GM23248 (cell line): ENCODE data around the gene KCNJ10. TPM values are rescaled to one million over a fixed set of nuclear protein-coding genes. Genes with fewer than 3 reads are reported as not detected.

ENCODE experiments used
- DNase-seq: peaks from one replicate; pipeline ENCODE4 v3.0.0-alpha.2; 2015
- H2AFZ ChIP-seq: fragments of 200-600 bp; sonication (generic); 2 replicates; pipeline ENCODE4 v1.6.1; 2016; ENCODE audit warnings: antibody characterized with exemption
- H3F3A ChIP-seq: fragments of 200-600 bp; sonication (generic); 2 replicates; pipeline ENCODE4 v1.6.1; 2016; ENCODE audit warnings: mild to moderate bottlenecking, antibody characterized with exemption, mixed run types; ENCODE audit not compliant: insufficient read depth
- H3K27ac ChIP-seq: fragments of 200-600 bp; sonication (generic); 2 replicates; pipeline ENCODE4 v1.5.1; 2016; ENCODE audit warnings: mild to moderate bottlenecking
- H3K27me3 ChIP-seq: fragments of 200-600 bp; sonication (generic); replicated peaks from 2 replicates; pipeline ENCODE4 v1.6.1; 2016; ENCODE audit warnings: mild to moderate bottlenecking; ENCODE audit not compliant: insufficient read depth
- H3K36me3 ChIP-seq: fragments of 200-600 bp; sonication (generic); 2 replicates; pipeline ENCODE4 v1.6.1; 2016; ENCODE audit warnings: low read depth, mild to moderate bottlenecking
- H3K4me1 ChIP-seq: fragments of 200-600 bp; sonication (generic); 2 replicates; pipeline ENCODE4 v1.6.1; 2016; ENCODE audit warnings: mild to moderate bottlenecking; ENCODE audit not compliant: insufficient read depth
- H3K4me2 ChIP-seq: fragments of 200-600 bp; sonication (generic); one replicate; pipeline ENCODE4 v1.6.1; 2016; ENCODE audit warnings: mild to moderate bottlenecking; ENCODE audit not compliant: unreplicated experiment
- H3K4me3 ChIP-seq: fragments of 200-600 bp; sonication (generic); 2 replicates; pipeline ENCODE4 v1.5.1; 2016; ENCODE audit warnings: mild to moderate bottlenecking
- H3K79me2 ChIP-seq: fragments of 200-600 bp; sonication (generic); 2 replicates; pipeline ENCODE4 v1.6.1; 2016; ENCODE audit warnings: mild to moderate bottlenecking; ENCODE audit not compliant: insufficient read depth
- H3K9ac ChIP-seq: fragments of 200-600 bp; sonication (generic); 2 replicates; pipeline ENCODE4 v1.6.1; 2016; ENCODE audit warnings: mild to moderate bottlenecking
- H3K9me2 ChIP-seq: fragments of 200-600 bp; sonication (generic); 2 replicates; pipeline ENCODE4 v1.6.1; 2016; ENCODE audit warnings: mixed run types, mild to moderate bottlenecking, moderate library complexity; ENCODE audit not compliant: insufficient read depth
- H3K9me3 ChIP-seq: fragments of 200-600 bp; sonication (generic); one replicate; pipeline ENCODE4 v1.6.1; 2017; ENCODE audit warnings: low read depth
- H4K20me1 ChIP-seq: fragments of 200-600 bp; sonication (generic); 2 replicates; pipeline ENCODE4 v1.6.0; 2016; ENCODE audit not compliant: insufficient read depth
- EZH2 ChIP-seq: fragments of 200-600 bp; sonication (generic); IDR thresholded peaks from 2 replicates; pipeline ENCODE4 v1.6.1; 2018; ENCODE audit warnings: antibody characterized with exemption, mild to moderate bottlenecking; ENCODE audit not compliant: insufficient read depth, poor library complexity, severe bottlenecking
- EZH2phosphoT487 ChIP-seq: fragments of 200-600 bp; sonication (generic); IDR thresholded peaks from 2 replicates; pipeline ENCODE4 v1.6.1; 2018; ENCODE audit warnings: antibody characterized with exemption, moderate library complexity, mild to moderate bottlenecking, low read depth; ENCODE audit not compliant: insufficient read depth
- WGBS, 2 experiments: methylation state at CpG; one replicate each; pipeline ENCODE4 v1.1.6; 2015 to 2017; ENCODE audit warnings: low lambda C conversion rate in 2 of 2, low coverage in 1 of 2; ENCODE audit errors: missing lambda C conversion rate in 2 of 2; 5-methylcytosine and 5-hydroxymethylcytosine counted together
- in situ Hi-C: fragments of 300-500 bp; cut with MboI; formaldehyde crosslinking; loops from 2 replicates; pipeline ENCODE4 v1.15.0; 2020
- polyA plus RNA-seq: library from polyadenylated mRNA; unstranded; fragments of >200 nt; fragmentation: Nextera tagmentation; extraction: Ambion mirVana; gene quantifications from 2 replicates; pipeline ENCODE4 v1.2.1, GENCODE V29; 2016
- total RNA-seq: library from RNA; depleted of rRNA; stranded (reverse); fragments of >200 nt; shearing (Covaris generic); gene quantifications from 2 replicates; pipeline ENCODE4 v1.2.3, GENCODE V29; 2014

KCNJ10 gene
- total and polyA plus RNA-seq, 2 experiments from 2014 or later, result not detected

- Histone ChIP-seq H3K9me2 (no peaks in the 10 kb centered on the region), H3K36me3 (no peaks in the 10 kb centered on the region), H3K9me3 (no peaks in the 10 kb centered on the region), H3F3A (no peaks in the 10 kb centered on the region), H3K4me2 (no peak overlapping the region), H3K4me1 (no peaks in the 10 kb centered on the region), H3K4me3 (no peak overlapping the region), H3K27me3 (peaks cover 56% of the 10 kb centered on the region), H2AFZ (no peak overlapping the region), H3K27ac (no peak overlapping the region), H3K79me2 (no peaks in the 10 kb centered on the region), H4K20me1 (no peaks in the 10 kb centered on the region), H3K9ac (no peak overlapping the region)
- in situ Hi-C loops, result no loop called here
- WGBS, 2 experiments, result 55 to 57% methylated on average over 4 of the region's 4 CpGs
- TF ChIP-seq EZH2, result no peak
- TF ChIP-seq EZH2phosphoT487, result no peak
- DNase-seq, result no peak
These were observed 9.5 kb upstream of the KCNJ10 start for GRCh38 chr1:160079448-160079847.

GRCh38 chr1:160078512-160079195, 8.7 kb upstream of the KCNJ10 start:
- Histone ChIP-seq H3K9me2 (no peaks in the 10 kb centered on the region), H3K27me3 (peaks cover 54% of the 10 kb centered on the region), H3K4me2 (no peak overlapping the region), H4K20me1 (no peaks in the 10 kb centered on the region), H3K4me3 (no peak overlapping the region), H3K9ac (no peak overlapping the region), H3K9me3 (no peaks in the 10 kb centered on the region), H2AFZ (no peak overlapping the region), H3K27ac (no peak overlapping the region), H3K4me1 (no peaks in the 10 kb centered on the region), H3K36me3 (no peaks in the 10 kb centered on the region), H3K79me2 (no peaks in the 10 kb centered on the region), H3F3A (no peaks in the 10 kb centered on the region)
- no peak for TF ChIP-seq EZH2phosphoT487
- no peak for TF ChIP-seq EZH2
- WGBS, 2 experiments, result 18 to 19% methylated on average over 8 of the region's 8 CpGs
- in situ Hi-C loops, result no loop called here
- DNase-seq, result peak; percentile 63

- Histone ChIP-seq H3K9ac (no peak overlapping the region), H3K4me1 (no peaks in the 10 kb centered on the region), H3K79me2 (no peaks in the 10 kb centered on the region)
These were observed 7.5 kb upstream of the KCNJ10 start for GRCh38 chr1:160077486-160077885.

GRCh38 chr1:160076295-160076694, 6.3 kb upstream of the KCNJ10 start:
- WGBS, 2 experiments, result 63 to 70% methylated on average over 3 of the region's 3 CpGs
- DNase-seq, result peak; percentile 29

More at GRCh38 chr1:160077486-160077885, 7.5 kb upstream of the KCNJ10 start:
- Histone ChIP-seq H3K4me2 (no peak overlapping the region), H3K27ac (no peak overlapping the region), H3K27me3 (peaks cover 47% of the 10 kb centered on the region), H3K4me3 (no peak overlapping the region), H3K36me3 (no peaks in the 10 kb centered on the region), H3K9me2 (no peaks in the 10 kb centered on the region), H3K9me3 (no peaks in the 10 kb centered on the region), H4K20me1 (no peaks in the 10 kb centered on the region), H2AFZ (no peak overlapping the region), H3F3A (no peaks in the 10 kb centered on the region)
- in situ Hi-C loops, result no loop called here
- TF ChIP-seq EZH2 (no peak), EZH2phosphoT487 (no peak)
- DNase-seq, result no peak

More at GRCh38 chr1:160076295-160076694, 6.3 kb upstream of the KCNJ10 start:
- H3K9ac ChIP-seq, result no peak overlapping the region
- no peaks in the 10 kb centered on the region for H3F3A ChIP-seq
- H3K4me2 ChIP-seq, result no peak overlapping the region
- H3K9me3 ChIP-seq, result no peaks in the 10 kb centered on the region
- in situ Hi-C loops, result no loop called here
- H3K27me3 ChIP-seq, result peaks cover 36% of the 10 kb centered on the region
- H3K9me2 ChIP-seq, result no peaks in the 10 kb centered on the region
- no peak for TF ChIP-seq EZH2phosphoT487
- no peak for TF ChIP-seq EZH2
- H3K79me2 ChIP-seq, result no peaks in the 10 kb centered on the region
- no peaks in the 10 kb centered on the region for H3K4me1 ChIP-seq
- no peak overlapping the region for H3K27ac ChIP-seq
- no peaks in the 10 kb centered on the region for H3K36me3 ChIP-seq
- no peaks in the 10 kb centered on the region for H4K20me1 ChIP-seq
- H3K4me3 ChIP-seq, result no peak overlapping the region
- no peak overlapping the region for H2AFZ ChIP-seq
